Right cardiac atrium (tissue), 5 donors: ENCODE results near the gene TTC9. TPM values are rescaled to one million over a fixed set of nuclear protein-coding genes. Genes with fewer than 3 reads are reported as not detected.
"Not testable (repeated sequence)": the region's sequence is repeated elsewhere in the genome, so short reads cannot be mapped to it uniquely, and the experiment has no call there.

Experiments used
- ATAC-seq, 2 donors: fragments of 200-7000 bp; cut with Tn5 transposase; one replicate each; pipeline versions ENCODE4 v1.8.0 to v1.9.1; 2020; ENCODE audit warnings: moderate library complexity in 2 of 2, mild to moderate bottlenecking in 1 of 2
- DNase-seq, 3 donors: peaks; one replicate each; pipeline ENCODE4 v3.0.0-alpha.2; 2020
- H3K27ac ChIP-seq: one replicate; pipeline ENCODE4 v1.5.1; 2013; ENCODE audit warnings: mild to moderate bottlenecking, low read length, control low read depth, moderate library complexity
- H3K27me3 ChIP-seq: one replicate; pipeline ENCODE4 v1.6.1; 2013; ENCODE audit not compliant: control insufficient read depth, insufficient read depth
- H3K4me1 ChIP-seq: one replicate; pipeline ENCODE4 v1.6.1; 2013; ENCODE audit warnings: low read length; ENCODE audit not compliant: control insufficient read depth, insufficient read depth
- H3K4me3 ChIP-seq: one replicate; pipeline ENCODE4 v1.5.1; 2013; ENCODE audit warnings: low read length, control low read depth
- H3K9me3 ChIP-seq: one replicate; pipeline ENCODE4 v1.6.1; 2013; ENCODE audit warnings: low read length; ENCODE audit not compliant: control insufficient read depth
- WGBS: extraction: QIAGEN DNeasy Blood & Tissue Kit; methylation state at CpG from one replicate; pipeline ENCODE4 v1.1.7; 2013; 5-methylcytosine and 5-hydroxymethylcytosine counted together
- intact Hi-C, 4 donors: fragments of 100-400 bp; cut with DNase I; formaldehyde crosslinking; loops; one replicate each; pipeline versions ENCODE4 v1.11.0 to v1.14.0; 2022 to 2023
- polyA plus RNA-seq: library from polyadenylated mRNA; stranded (reverse); fragments of 200-250 nt; gene quantifications from one replicate; pipeline ENCODE4 v1.2.3, GENCODE V29; 2013
- total RNA-seq, 4 donors: library from RNA; stranded (reverse); fragmentation: NEBNext Ultra II Directional; extraction: Animal tissue kit (Norgen Biotek cat#: 25700); gene quantifications; one replicate each; pipeline ENCODE4 v1.2.1, GENCODE V29; 2021
- donor health status: healthy with polysubstance abuse.
- donor health status: DM: no; HTN: yes; CAD: no.
- donor health status: DM: no; HTN: no; CAD: no.
- donor health status: DM: no; HTN: yes; CAD: no; lungs with severe emphysema.
- donor health status: DM: yes; HTN: yes; CAD: no.

TTC9 gene
- total and polyA plus RNA-seq, 5 donors = 0.95 to 4.7 (median 2.1) TPM

- Histone ChIP-seq H3K9me3 (no peaks in the 10 kb centered on the region), H3K4me1 (no peaks in the 10 kb centered on the region), H3K27ac (no peak overlapping the region), H3K4me3 (no peak overlapping the region), H3K27me3 (no peaks in the 10 kb centered on the region)
- intact Hi-C loops = no loop called here
- 53% methylated on average over 6 of the region's 6 CpGs for WGBS
- no peak for DNase-seq
- ATAC-seq = no peak
Measured at GRCh38 chr14:70683983-70684382, 42.3 kb downstream of the TTC9 start.

DNA sequence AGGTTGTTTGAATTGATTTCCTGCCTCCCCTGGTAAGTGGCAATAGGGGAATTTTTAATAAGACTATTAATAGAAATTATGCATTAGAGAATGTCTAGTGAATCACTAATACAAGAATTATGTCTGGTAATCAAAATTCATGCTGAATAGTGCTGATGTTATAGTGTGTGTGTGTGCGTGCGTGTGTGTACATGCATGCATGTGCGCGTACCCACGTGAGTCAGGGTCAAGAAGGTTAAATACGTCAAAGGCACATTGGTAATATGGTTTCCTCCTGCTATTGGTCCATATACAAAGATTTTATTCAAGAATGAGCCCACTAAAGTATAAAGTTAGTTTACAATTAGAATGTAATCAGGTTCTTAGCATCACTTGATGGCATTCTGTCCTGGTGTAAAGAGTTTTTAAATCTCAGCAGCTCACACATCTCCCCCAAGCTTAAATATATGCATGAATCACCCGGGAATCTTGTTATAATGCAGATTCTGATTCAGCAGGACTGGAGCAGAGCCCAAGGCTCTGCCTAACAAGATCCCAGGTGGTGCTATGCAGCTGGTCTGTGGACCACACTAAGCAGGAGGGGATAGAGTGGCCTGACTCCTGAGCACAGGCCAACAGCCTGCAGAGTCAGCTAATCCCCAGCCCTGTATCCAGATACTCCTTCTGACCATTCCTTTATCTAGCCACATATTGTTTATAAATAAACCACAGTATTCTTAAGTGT, 43.9 kb downstream of the TTC9 start:
- no peaks in the 10 kb centered on the region for H3K27me3 ChIP-seq
- H3K27ac ChIP-seq = no peak overlapping the region
- WGBS = 87% methylated on average over 7 of the region's 7 CpGs
- DNase-seq (no peak), ATAC-seq (no peak)
- no peak overlapping the region for H3K4me3 ChIP-seq
- H3K9me3 ChIP-seq = no peaks in the 10 kb centered on the region
- intact Hi-C loops = no loop called here
- no peaks in the 10 kb centered on the region for H3K4me1 ChIP-seq

GRCh38 chr14:70692210-70692609, 50.5 kb downstream of the TTC9 start:
- no peak overlapping the region for H3K27ac ChIP-seq
- ATAC-seq (peak; percentile 41 to 51), DNase-seq (peak; percentile 24 to 69 (median 60))
- no peaks in the 10 kb centered on the region for H3K27me3 ChIP-seq
- no peaks in the 10 kb centered on the region for H3K9me3 ChIP-seq
- H3K4me3 ChIP-seq = no peak overlapping the region
- 83% methylated on average over 10 of the region's 10 CpGs for WGBS
- no peaks in the 10 kb centered on the region for H3K4me1 ChIP-seq
- intact Hi-C loops = no loop called here

- ATAC-seq (no peak), DNase-seq (no peak)
- no peaks in the 10 kb centered on the region for H3K9me3 ChIP-seq
- H3K4me3 ChIP-seq = no peak overlapping the region
- no peaks in the 10 kb centered on the region for H3K4me1 ChIP-seq
- intact Hi-C loops = no loop called here
- H3K27ac ChIP-seq = no peak overlapping the region
- no peaks in the 10 kb centered on the region for H3K27me3 ChIP-seq
- WGBS = 71% methylated on average over 2 of the region's 2 CpGs
Measured at GRCh38 chr14:70696026-70696425, 54.3 kb downstream of the TTC9 start.

DNA sequence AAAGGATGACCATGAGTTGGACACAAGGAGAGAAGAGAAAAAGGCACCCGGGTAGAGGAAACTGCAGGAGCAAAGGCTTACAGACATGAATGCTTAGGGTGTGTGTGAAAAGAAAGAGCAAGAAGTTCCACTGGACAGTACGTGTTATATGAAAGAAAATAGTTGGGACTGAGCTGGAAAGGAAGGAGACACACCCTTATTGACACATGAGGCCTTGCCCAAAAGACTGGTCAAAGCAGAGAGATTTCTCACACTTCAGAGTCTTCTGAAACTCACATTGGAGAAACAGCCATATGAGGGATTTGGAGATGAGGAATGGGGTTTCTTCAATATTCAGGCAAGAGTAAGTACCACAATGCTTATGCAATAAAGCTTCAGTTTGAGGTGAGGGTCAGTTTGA, 56.0 kb downstream of the TTC9 start:
- WGBS = 70% methylated on average over 2 of the region's 2 CpGs
- peak in 1 of 2 donors; percentile 61 for ATAC-seq
- peaks cover 2% of the 10 kb centered on the region for H3K4me1 ChIP-seq
- H3K9me3 ChIP-seq = no peaks in the 10 kb centered on the region
- no peak for DNase-seq
- intact Hi-C loops = no loop called here
- no peak overlapping the region for H3K4me3 ChIP-seq
- H3K27ac ChIP-seq = no peak overlapping the region
- no peaks in the 10 kb centered on the region for H3K27me3 ChIP-seq

DNA sequence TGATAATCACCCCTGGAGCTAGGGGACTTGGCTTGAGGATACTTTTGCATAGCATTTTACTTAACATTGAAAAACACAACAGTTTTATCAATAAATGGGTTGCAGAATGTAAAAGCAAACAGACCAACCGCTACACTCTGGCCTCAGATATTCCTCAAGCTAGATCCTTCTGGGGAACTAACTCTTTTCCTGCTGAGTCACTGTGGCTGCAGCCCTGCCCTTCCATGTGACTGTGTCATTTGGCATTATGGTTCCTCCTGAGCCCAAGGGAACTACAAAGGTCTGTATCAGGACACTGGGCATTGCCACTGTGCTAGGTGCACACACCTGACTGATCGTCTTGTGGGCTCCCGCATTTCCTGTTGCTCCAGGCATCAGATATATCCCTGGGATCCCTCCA, 56.6 kb downstream of the TTC9 start:
- Histone ChIP-seq H3K27ac (no peak overlapping the region), H3K4me3 (no peak overlapping the region), H3K9me3 (no peaks in the 10 kb centered on the region), H3K27me3 (no peaks in the 10 kb centered on the region), H3K4me1 (peaks cover 2% of the 10 kb centered on the region)
- intact Hi-C loops = no loop called here
- WGBS = 75% methylated on average over 3 of the region's 3 CpGs
- peak; percentile 68 to 80 for ATAC-seq
- peak in 2 of 3 donors; percentile 26 to 59 for DNase-seq

DNA sequence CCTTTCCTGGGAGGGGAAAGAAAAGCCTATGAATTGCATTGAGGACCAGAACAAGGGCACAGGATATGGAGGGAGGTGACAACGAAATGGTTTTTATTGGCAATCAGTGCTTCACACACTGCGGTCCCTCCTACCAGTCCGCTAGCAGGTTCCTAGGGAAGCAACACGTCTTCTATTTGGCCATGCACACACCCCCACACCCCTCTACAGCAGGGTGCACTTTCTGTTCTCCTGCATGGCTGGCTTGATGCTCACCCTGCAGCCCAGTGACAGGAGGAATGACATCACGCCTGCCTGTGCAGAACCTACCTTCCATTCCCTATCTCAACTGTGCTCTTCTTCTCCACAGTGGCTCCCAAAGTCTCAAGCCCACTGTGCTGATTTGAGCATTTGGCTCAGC, 57.9 kb downstream of the TTC9 start:
- intact Hi-C loops = loop anchor here in 1 of 4 donors (10.0 kb wide), 1 partner anchor 55 kb away; the partner anchor contains the start of gene TTC9
- WGBS = 85% methylated on average over 5 of the region's 5 CpGs
- Histone ChIP-seq H3K27ac (no peak overlapping the region), H3K4me1 (peaks cover 2% of the 10 kb centered on the region), H3K9me3 (no peaks in the 10 kb centered on the region), H3K4me3 (no peak overlapping the region), H3K27me3 (no peaks in the 10 kb centered on the region)
- ATAC-seq (peak in 1 of 2 donors; percentile 25), DNase-seq (no peak)

- peak; percentile 37 to 66 (median 45) for DNase-seq
- Histone ChIP-seq H3K4me3 (no peak overlapping the region), H3K27ac (no peak overlapping the region), H3K9me3 (no peaks in the 10 kb centered on the region), H3K4me1 (peaks cover 2% of the 10 kb centered on the region), H3K27me3 (no peaks in the 10 kb centered on the region)
- intact Hi-C loops = loop anchor here in 1 of 4 donors (10.0 kb wide), 1 partner anchor 56 kb away; the partner anchor contains the start of gene TTC9
- WGBS = 58% methylated on average over 4 of the region's 4 CpGs
- peak; percentile 72 to 91 for ATAC-seq
Measured at GRCh38 chr14:70700955-70701585, 59.4 kb downstream of the TTC9 start.

DNA sequence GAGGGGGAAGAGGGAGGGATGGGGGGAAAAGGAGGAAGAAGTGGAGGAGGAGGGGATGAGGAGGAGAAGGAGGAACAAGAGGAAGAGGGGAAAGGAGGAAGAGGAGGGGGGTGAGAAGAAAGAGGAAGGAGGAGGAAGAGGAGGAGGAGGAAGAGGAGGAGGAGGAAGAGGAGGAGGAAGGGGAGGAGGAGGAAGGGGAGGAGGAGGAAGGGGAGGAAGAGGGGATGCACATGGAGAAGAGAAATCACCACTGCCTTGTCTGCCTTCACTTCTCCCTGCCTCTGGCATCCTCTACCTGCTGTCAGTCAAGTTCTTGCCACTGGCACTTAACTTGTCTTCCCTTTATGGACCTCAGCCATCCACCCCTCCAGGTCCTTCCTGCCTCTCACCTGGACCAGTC, 59.9 kb downstream of the TTC9 start:
- no peak overlapping the region for H3K4me3 ChIP-seq
- H3K4me1 ChIP-seq = peaks cover 2% of the 10 kb centered on the region
- H3K9me3 ChIP-seq = no peaks in the 10 kb centered on the region
- intact Hi-C loops = loop anchor here in 1 of 4 donors (10.0 kb wide), 1 partner anchor 57 kb away; the partner anchor contains the start of gene TTC9
- DNase-seq (no peak), ATAC-seq (no peak)
- H3K27ac ChIP-seq = no peak overlapping the region
- H3K27me3 ChIP-seq = no peaks in the 10 kb centered on the region

DNA sequence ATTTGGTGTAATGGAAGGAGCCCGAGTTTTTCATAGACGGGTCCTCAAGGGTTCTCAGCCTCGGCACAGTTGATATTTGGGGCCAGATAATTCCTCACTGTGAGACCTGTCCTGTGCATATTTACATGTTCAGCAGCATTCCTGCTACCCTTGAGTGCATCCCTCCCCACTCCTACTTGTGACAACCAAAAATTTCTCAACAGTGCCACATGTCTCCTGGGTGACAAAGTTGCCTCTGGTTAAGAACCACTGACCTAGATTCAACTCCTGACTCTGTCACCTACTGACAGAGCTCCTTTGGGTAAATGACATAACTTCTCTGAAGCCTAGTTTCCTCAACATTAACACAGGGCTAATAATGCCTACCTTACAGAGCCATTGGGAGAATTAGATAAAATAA, 60.4 kb downstream of the TTC9 start:
- WGBS = 53% methylated on average over 3 of the region's 3 CpGs

GRCh38 chr14:70703621-70704168, 62.0 kb downstream of the TTC9 start:
- H3K27me3 ChIP-seq = not testable (repeated sequence)
- intact Hi-C loops = loop anchor here in 1 of 4 donors (10.0 kb wide), 1 partner anchor 59 kb away; the partner anchor contains the start of gene TTC9

More for the DNA sequence above, 60.4 kb downstream of the TTC9 start:
- H3K9me3 ChIP-seq = no peaks in the 10 kb centered on the region
- no peak overlapping the region for H3K4me3 ChIP-seq
- no peaks in the 10 kb centered on the region for H3K27me3 ChIP-seq
- intact Hi-C loops = loop anchor here in 1 of 4 donors (10.0 kb wide), 1 partner anchor 57 kb away; the partner anchor contains the start of gene TTC9
- ATAC-seq = no peak
- H3K27ac ChIP-seq = no peak overlapping the region
- H3K4me1 ChIP-seq = peaks cover 2% of the 10 kb centered on the region
- DNase-seq = no peak

More at GRCh38 chr14:70703621-70704168, 62.0 kb downstream of the TTC9 start:
- DNase-seq, H3K4me3 ChIP-seq, ATAC-seq, H3K27ac ChIP-seq, H3K9me3 ChIP-seq, H3K4me1 ChIP-seq: not testable (repeated sequence)
- WGBS = 81% methylated on average over 1 of the region's 1 CpG
